Measurements from ENCODE around the gene PRKCA. TPM values are rescaled to one million over a fixed set of nuclear protein-coding genes. Genes with fewer than 3 reads are reported as not detected.
A peak's percentile ranks its signal among the peaks of the same experiment; 100 is the strongest.

The PRKCA gene
- total and polyA plus RNA-seq, 2 experiments from 2014 or later: 6.4 to 35.4 TPM

DNA sequence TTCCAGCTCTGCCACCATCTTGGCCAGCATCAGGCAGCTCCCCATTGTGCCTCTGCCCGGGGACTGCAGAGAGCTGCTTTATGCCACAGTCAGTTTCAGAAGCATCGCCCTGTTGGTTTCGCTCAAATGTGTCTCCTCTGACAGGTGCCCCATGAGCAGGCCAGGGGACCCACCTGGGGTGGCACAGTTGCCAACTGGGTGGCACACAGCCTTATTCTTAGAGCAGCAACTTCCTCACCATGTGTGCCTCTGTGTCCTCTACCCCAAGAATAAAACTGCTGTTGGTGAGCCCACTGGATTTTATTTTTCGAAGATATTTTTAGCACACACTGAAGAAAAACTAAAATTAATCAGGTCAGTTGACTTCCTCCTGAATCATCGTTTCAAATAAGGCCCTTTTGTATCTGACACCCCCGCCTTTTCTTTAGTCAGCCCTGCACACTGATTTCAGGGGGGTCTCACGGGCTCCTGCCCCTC is 487.6 kb downstream of the PRKCA start (continued):
- no peak for TF ChIP-seq ZNF462 (CRISPR knock-in tag; IDR thresholded peaks at IDR 0.05)

- Mint-ChIP-seq H3K36me3 (ENCODE audit: low read depth) (no peaks in the 10 kb centered on the region; the same call in 2 of the 3 replicates), H3K9me3 (no peaks in the 10 kb centered on the region), H3K27ac (no peak overlapping the region), H3K4me3 (no peak overlapping the region), H3K27me3 (ENCODE audit: insufficient read depth, low read depth, poor library complexity) (peaks cover 4% of the 10 kb centered on the region), H3K4me1 (peaks cover 9% of the 10 kb centered on the region)
- no peaks in the 10 kb centered on the region for H3K79me2 ChIP-seq (replicated peaks; ENCODE audit: insufficient read depth)
- no peaks in the 10 kb centered on the region for H3K27me3 ChIP-seq (ENCODE audit: insufficient read depth)
- no peaks in the 10 kb centered on the region for H3K9me2 ChIP-seq (ENCODE audit: insufficient read depth)
- H3K4me3 ChIP-seq: no peak overlapping the region
- H4K20me1 ChIP-seq (replicated peaks; ENCODE audit: insufficient read depth): no peaks in the 10 kb centered on the region
- H2AFZ ChIP-seq: no peak overlapping the region
- ATAC-seq (no peak), DNase-seq (ENCODE audit: low spot score) (no peak)
- H3K36me3 ChIP-seq (ENCODE audit: insufficient read depth): no peaks in the 10 kb centered on the region
- H3F3A ChIP-seq (replicated peaks; ENCODE audit: low read depth): no peaks in the 10 kb centered on the region
- peaks cover 5% of the 10 kb centered on the region; the same call in 1 of the 2 replicates for H3K4me1 ChIP-seq (ENCODE audit: insufficient read depth)
- TF ChIP-seq, protein P1, sequence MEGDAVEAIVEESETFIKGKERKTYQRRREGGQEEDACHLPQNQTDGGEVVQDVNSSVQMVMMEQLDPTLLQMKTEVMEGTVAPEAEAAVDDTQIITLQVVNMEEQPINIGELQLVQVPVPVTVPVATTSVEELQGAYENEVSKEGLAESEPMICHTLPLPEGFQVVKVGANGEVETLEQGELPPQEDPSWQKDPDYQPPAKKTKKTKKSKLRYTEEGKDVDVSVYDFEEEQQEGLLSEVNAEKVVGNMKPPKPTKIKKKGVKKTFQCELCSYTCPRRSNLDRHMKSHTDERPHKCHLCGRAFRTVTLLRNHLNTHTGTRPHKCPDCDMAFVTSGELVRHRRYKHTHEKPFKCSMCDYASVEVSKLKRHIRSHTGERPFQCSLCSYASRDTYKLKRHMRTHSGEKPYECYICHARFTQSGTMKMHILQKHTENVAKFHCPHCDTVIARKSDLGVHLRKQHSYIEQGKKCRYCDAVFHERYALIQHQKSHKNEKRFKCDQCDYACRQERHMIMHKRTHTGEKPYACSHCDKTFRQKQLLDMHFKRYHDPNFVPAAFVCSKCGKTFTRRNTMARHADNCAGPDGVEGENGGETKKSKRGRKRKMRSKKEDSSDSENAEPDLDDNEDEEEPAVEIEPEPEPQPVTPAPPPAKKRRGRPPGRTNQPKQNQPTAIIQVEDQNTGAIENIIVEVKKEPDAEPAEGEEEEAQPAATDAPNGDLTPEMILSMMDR (conservative IDR thresholded peaks at IDR 0.05; ENCODE audit: low read depth in 2 of 2): no peak
- TF ChIP-seq STAT1 (IDR thresholded peaks at IDR 0.05; ENCODE audit: unreplicated experiment) (no peak), EZH2 (IDR thresholded peaks at IDR 0.05; ENCODE audit: low read depth, unreplicated experiment) (no peak), ZNF331 (CRISPR knock-in tag; IDR thresholded peaks at IDR 0.05; ENCODE audit: low read depth) (no peak)
- H3K27ac ChIP-seq (ENCODE audit: low read depth): 0 out of 2 replicates have a peak overlapping the region, but pooled peaks have one; percentile 69
- H3K4me2 ChIP-seq: no peak overlapping the region
Observed at GRCh38 chr17:66790501-66791061, 488.2 kb downstream of the PRKCA start.
